GM19397 (cell line): ENCODE results near the gene TMEM252.

Experiments used
- ATAC-seq: cut with Tn5 transposase; IDR thresholded peaks from one replicate; pipeline ENCODE4 v1.9.1; 2021; ENCODE audit warnings: mild to moderate bottlenecking, moderate library complexity; ENCODE audit not compliant: unreplicated experiment

Gene TMEM252

GRCh38 chr9:68540712-68541535 lies at the start of gene TMEM252:
Gene TMEM252 (minus strand): TSS chr9:68540883. CDS start chr9:68540814, 69 bp downstream.
- no peak for ATAC-seq

GRCh38 chr9:68585034-68585761 lies 44.5 kb upstream of the TMEM252 start:
- ATAC-seq, result no peak

GRCh38 chr9:68584189-68585033 lies 43.7 kb upstream of the TMEM252 start:
- ATAC-seq, result peak; percentile 79

- no peak for ATAC-seq
These were observed 41.0 kb upstream of the TMEM252 start for GRCh38 chr9:68581696-68582095.

- ATAC-seq, result peak; percentile 64
These were observed 37.3 kb upstream of the TMEM252 start for GRCh38 chr9:68577774-68578591.

- ATAC-seq, result no peak
These were observed 35.1 kb upstream of the TMEM252 start for GRCh38 chr9:68575817-68576216.

- no peak for ATAC-seq
These were observed 33.5 kb upstream of the TMEM252 start for GRCh38 chr9:68574150-68574549.

GRCh38 chr9:68567565-68567964 lies 26.9 kb upstream of the TMEM252 start:
- no peak for ATAC-seq

- ATAC-seq, result no peak
These were observed 21.8 kb upstream of the TMEM252 start for GRCh38 chr9:68562461-68562860.

- ATAC-seq, result no peak
These were observed 19.6 kb upstream of the TMEM252 start for GRCh38 chr9:68560071-68560844.

GRCh38 chr9:68558545-68558944 lies 17.9 kb upstream of the TMEM252 start:
- ATAC-seq, result no peak

- no peak for ATAC-seq
These were observed 14.9 kb upstream of the TMEM252 start for GRCh38 chr9:68555437-68556150.

GRCh38 chr9:68552700-68553476 lies 12.2 kb upstream of the TMEM252 start:
- ATAC-seq, result no peak

GRCh38 chr9:68551191-68551590 lies 10.5 kb upstream of the TMEM252 start:
- ATAC-seq, result no peak

- ATAC-seq, result no peak
These were observed 7.6 kb upstream of the TMEM252 start for GRCh38 chr9:68548241-68548640.

GRCh38 chr9:68547417-68547816 lies 6.7 kb upstream of the TMEM252 start:
- no peak for ATAC-seq

GRCh38 chr9:68546596-68547390 lies 6.1 kb upstream of the TMEM252 start:
- peak; percentile 87 for ATAC-seq
